HCT116 (cell line): Measurements from ENCODE around the gene LSM10. TPM values are rescaled to one million over a fixed set of nuclear protein-coding genes. Genes with fewer than 3 reads are reported as not detected.

Source experiments
- ATAC-seq: fragments of 200-7000 bp; cut with Tn5 transposase; 2 replicates; pipeline ENCODE4 v1.9.1; 2020; ENCODE audit warnings: mild to moderate bottlenecking, moderate library complexity
- BruUV-seq: library from RNA; stranded (reverse); fragments of 400-500 nt; replicated peaks from 2 replicates; lab custom pipeline; 2021; lab: Mats Ljungman, UMichigan
- CTCF ChIA-PET: fragments of 300-600 bp; sonication (Branson Sonifier 250); formaldehyde crosslinking; loops from one replicate; lab custom pipeline; 2021; ENCODE audit warnings: antibody characterized with exemption; lab: Charles Lee
- POLR2A ChIA-PET: fragments of 300-600, 350-600 bp; sonication (Branson Sonifier 250); formaldehyde crosslinking; loops from one replicate; lab custom pipeline; 2021; ENCODE audit warnings: antibody characterized with exemption; lab: Charles Lee
- RAD21 ChIA-PET, 2 experiments: fragments of 300-600 bp; sonication (Branson Sonifier 250); formaldehyde crosslinking; loops; one replicate each; lab custom pipeline; 2023; ENCODE audit warnings: low total read pairs in 2 of 2; ENCODE audit not compliant: uncharacterized antibody in 2 of 2, unreplicated experiment in 2 of 2, low non-redundant PET in 1 of 2; lab: Charles Lee
- DNase-seq: peaks from one replicate; pipeline ENCODE4 v3.0.0-alpha.2; 2010; ENCODE audit warnings: low read depth, low spot score
- H2AFZ ChIP-seq: fragments of 200-600 bp; shearing (Covaris generic), sonication (generic); 2 replicates; pipeline ENCODE4 v1.6.1; 2017; ENCODE audit warnings: low read depth, mixed run types, mixed read lengths, antibody characterized with exemption, low read length; ENCODE audit not compliant: poor library complexity, severe bottlenecking
- H3K27ac ChIP-seq: 2 replicates; pipeline ENCODE4 v1.5.1; 2012; ENCODE audit warnings: low read depth, low read length
- H3K27me3 ChIP-seq: fragments of 200-600 bp; sonication (generic); 2 replicates; pipeline ENCODE4 v1.6.1; 2016; ENCODE audit warnings: mixed run types, low read length, mixed read lengths; ENCODE audit not compliant: insufficient read depth
- H3K36me3 ChIP-seq, 2 experiments: fragments of 200-500 bp in 1 of 2; fragments of 200-600 bp in 1 of 2; sonication (Bioruptor generic) in 1 of 2; sonication (generic) in 1 of 2; 2 replicates each; pipeline versions ENCODE4 v1.5.1 to v1.6.1; 2014 to 2016; ENCODE audit warnings: low read length in 2 of 2, inconsistent platforms in 1 of 2, mixed read lengths in 1 of 2, mixed run types in 1 of 2; ENCODE audit not compliant: insufficient read depth in 2 of 2, control insufficient read depth in 1 of 2
- H3K4me1 ChIP-seq, 2 experiments: fragments of 200-600 bp in 1 of 2; sonication (generic) in 1 of 2; 2 replicates each; pipeline versions ENCODE4 v1.5.1 to v1.6.1; 2012 to 2017; ENCODE audit warnings: low read length in 2 of 2, inconsistent platforms in 1 of 2, mild to moderate bottlenecking in 1 of 2, mixed read lengths in 1 of 2, mixed run types in 1 of 2, moderate library complexity in 1 of 2; ENCODE audit not compliant: insufficient read depth in 2 of 2, control insufficient read depth in 1 of 2
- H3K4me2 ChIP-seq: fragments of 200-600 bp; sonication (generic); 2 replicates; pipeline ENCODE4 v1.6.1; 2017; ENCODE audit warnings: mixed run types, low read length, mixed read lengths
- H3K4me3 ChIP-seq, 2 experiments: fragments of 200-600 bp in 1 of 2; sonication (generic) in 1 of 2; replicated peaks in 1 of 2; 2 replicates each; pipeline ENCODE4 v1.5.1; 2011 to 2016; ENCODE audit warnings: low read length in 2 of 2, control low read depth in 1 of 2, low read depth in 1 of 2, mild to moderate bottlenecking in 1 of 2, mixed read lengths in 1 of 2, mixed run types in 1 of 2
- H3K79me2 ChIP-seq: fragments of 200-600 bp; sonication (generic); 2 replicates; pipeline ENCODE4 v1.6.1; 2017; ENCODE audit warnings: mild to moderate bottlenecking, mixed run types, low read length, moderate library complexity, mixed read lengths; ENCODE audit not compliant: insufficient read depth
- H3K9ac ChIP-seq: fragments of 200-600 bp; sonication (generic); 2 replicates; pipeline ENCODE4 v1.6.1; 2016; ENCODE audit warnings: low read length, mixed read lengths
- H3K9me2 ChIP-seq: fragments of 200-600 bp; sonication (generic), shearing (Covaris generic); 2 replicates; pipeline ENCODE4 v1.6.1; 2017; ENCODE audit warnings: mixed run types, mild to moderate bottlenecking, moderate library complexity; ENCODE audit not compliant: insufficient read depth
- H3K9me3 ChIP-seq, 2 experiments: fragments of 200-500 bp in 1 of 2; fragments of 200-600 bp in 1 of 2; sonication (Bioruptor generic) in 1 of 2; sonication (generic) in 1 of 2; 2 replicates each; pipeline ENCODE4 v1.6.1; 2014 to 2017; ENCODE audit warnings: low read length in 2 of 2, mixed read lengths in 2 of 2, inconsistent platforms in 1 of 2, low read depth in 1 of 2, mild to moderate bottlenecking in 1 of 2, mixed run types in 1 of 2, moderate library complexity in 1 of 2; ENCODE audit not compliant: control insufficient read depth in 1 of 2, insufficient read depth in 1 of 2
- H4K20me1 ChIP-seq: fragments of 200-600 bp; sonication (generic), shearing (Covaris generic); 2 replicates; pipeline ENCODE4 v1.6.1; 2017; ENCODE audit warnings: mixed run types, mild to moderate bottlenecking, moderate library complexity; ENCODE audit not compliant: insufficient read depth
- CBX3 ChIP-seq: IDR thresholded peaks from 2 replicates; pipeline ENCODE4 v1.6.1; 2012; ENCODE audit warnings: low read depth
- EGR1 ChIP-seq: IDR thresholded peaks from 2 replicates; pipeline ENCODE4 v1.6.1; 2012; ENCODE audit warnings: low read depth
- ELF1 ChIP-seq: IDR thresholded peaks from 2 replicates; pipeline ENCODE4 v1.6.1; 2012; ENCODE audit warnings: low read depth, borderline replicate concordance
- EZH2phosphoT487 ChIP-seq: fragments of 200-600 bp; IDR thresholded peaks from 2 replicates; pipeline ENCODE4 v1.6.1; 2018; ENCODE audit warnings: antibody characterized with exemption, borderline replicate concordance
- JUND ChIP-seq: IDR thresholded peaks from 2 replicates; pipeline ENCODE4 v1.6.1; 2012
- MAX ChIP-seq: IDR thresholded peaks from 2 replicates; pipeline ENCODE4 v1.6.1; 2012
- RAD21 ChIP-seq: IDR thresholded peaks from 2 replicates; pipeline ENCODE4 v1.6.1; 2012; ENCODE audit warnings: low read depth, mild to moderate bottlenecking
- REST ChIP-seq: IDR thresholded peaks from 2 replicates; pipeline ENCODE4 v1.6.1; 2012; ENCODE audit warnings: low read depth
- SP1 ChIP-seq: IDR thresholded peaks from 2 replicates; pipeline ENCODE4 v1.6.1; 2012; ENCODE audit warnings: low read depth
- SRF ChIP-seq: IDR thresholded peaks from 2 replicates; pipeline ENCODE4 v1.6.1; 2012; ENCODE audit warnings: low read depth
- TCF7L2 ChIP-seq: IDR thresholded peaks from 2 replicates; pipeline ENCODE4 v1.7.0; 2011; ENCODE audit warnings: borderline replicate concordance, inconsistent platforms; ENCODE audit not compliant: insufficient read depth, insufficient read length; ENCODE audit errors: extremely low read depth
- YY1 ChIP-seq: IDR thresholded peaks from 2 replicates; pipeline ENCODE4 v1.6.1; 2011; ENCODE audit warnings: low read length, low read depth, moderate library complexity, mild to moderate bottlenecking; ENCODE audit not compliant: insufficient replicate concordance; ENCODE audit errors: extremely low read depth
- ZFX ChIP-seq: fragments of 450-650 bp; IDR thresholded peaks from 2 replicates; pipeline ENCODE4 v1.6.1; 2017
- intact Hi-C: fragments of 100-400 bp; cut with micrococcal nuclease; formaldehyde crosslinking; loops from 2 replicates; pipeline ENCODE4 v1.10.0; 2022
- total RNA-seq: library from RNA; stranded (reverse); gene quantifications from one replicate; pipeline ENCODE4 v1.2.1, GENCODE V29; 2021; ENCODE audit not compliant: unreplicated experiment
- TF ChIP-seq, protein P1 (sequence below): IDR thresholded peaks from 2 replicates; pipeline ENCODE4 v1.6.1; 2012
- TF ChIP-seq, protein P2 (sequence below), 3 experiments: fragments of 200-600 bp in 1 of 3; sonication (generic) in 1 of 3; IDR thresholded peaks in 2 of 3; conservative IDR thresholded peaks in 1 of 3; 2 replicates each; pipeline ENCODE4 v1.5.1; 2012 to 2017; ENCODE audit warnings: low read depth in 2 of 3, low read length in 2 of 3, antibody characterized with exemption in 1 of 3, borderline replicate concordance in 1 of 3, control low read depth in 1 of 3, mild to moderate bottlenecking in 1 of 3, mixed read lengths in 1 of 3, mixed run types in 1 of 3, moderate library complexity in 1 of 3; ENCODE audit not compliant: insufficient read depth in 1 of 3

The LSM10 gene
- total RNA-seq, 1 experiment from 2014 or later, result 49.5 TPM

DNA sequence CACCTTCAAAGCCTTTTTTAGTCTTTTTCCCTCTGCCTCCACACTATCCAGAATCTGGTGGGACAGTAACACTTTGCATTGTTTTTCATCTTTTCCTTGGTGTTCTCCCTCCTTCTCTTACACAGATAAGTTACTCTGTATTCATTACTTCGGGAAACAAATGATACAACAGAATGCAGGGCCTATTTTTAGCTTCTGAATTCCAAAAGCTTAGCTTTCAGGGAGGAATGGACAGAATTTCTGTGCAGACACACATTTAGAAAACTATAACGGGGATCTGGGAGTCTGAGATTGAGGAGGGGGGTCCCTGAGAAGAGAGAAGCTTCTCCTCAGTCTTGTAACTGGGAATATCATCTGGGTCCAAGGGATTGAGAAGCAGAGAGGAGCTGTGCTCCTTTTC, 8.4 kb downstream of the LSM10 start:
- peaks cover 15% of the 10 kb centered on the region for H3K79me2 ChIP-seq
- no peaks in the 10 kb centered on the region for H3K9me3 ChIP-seq
- no TSS peak for BruUV-seq
- no peak overlapping the region for H3K9ac ChIP-seq
- POLR2A ChIA-PET, result interaction anchor here (0.8 to 5.5 kb wide), 4 partner anchors 11 to 229 kb away, joined by 3 to 219 read pairs (median 3); partner anchors contain the start of gene LSM10
- RAD21 ChIA-PET, result no interaction called here
- H3K9me2 ChIP-seq, result no peaks in the 10 kb centered on the region
- intact Hi-C loops, result loop anchor here (10.0 kb wide), 1 partner anchor 234 kb away; the partner anchor contains the start of gene MAP7D1
- H2AFZ ChIP-seq, result no peak overlapping the region
- H3K27me3 ChIP-seq, result no peaks in the 10 kb centered on the region
- no peak overlapping the region for H3K27ac ChIP-seq
- CTCF ChIA-PET, result interaction anchor here (1.5 kb wide), 1 partner anchor 11 kb away, joined by 3 read pairs; no protein-coding TSS in a partner anchor
- peaks cover 14 to 28% of the 10 kb centered on the region in 2 experiments; a peak in 3 of 4 replicates for H3K36me3 ChIP-seq
- H3K4me1 ChIP-seq, result peaks cover 15 to 30% of the 10 kb centered on the region in 2 experiments
- DNase-seq (no peak), ATAC-seq (no peak)
- H4K20me1 ChIP-seq, result no peaks in the 10 kb centered on the region
- no peak overlapping the region for H3K4me3 ChIP-seq
- H3K4me2 ChIP-seq, result no peak overlapping the region
- TF ChIP-seq, protein P1, sequence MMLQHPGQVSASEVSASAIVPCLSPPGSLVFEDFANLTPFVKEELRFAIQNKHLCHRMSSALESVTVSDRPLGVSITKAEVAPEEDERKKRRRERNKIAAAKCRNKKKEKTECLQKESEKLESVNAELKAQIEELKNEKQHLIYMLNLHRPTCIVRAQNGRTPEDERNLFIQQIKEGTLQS, result no peak
- no peak for TF ChIP-seq SP1
- TF ChIP-seq MAX, result no peak
- no peak for TF ChIP-seq TCF7L2
- TF ChIP-seq ELF1, result no peak
- TF ChIP-seq ZFX, result no peak
- no peak for TF ChIP-seq REST
- no peak for TF ChIP-seq RAD21
- TF ChIP-seq, protein P2, sequence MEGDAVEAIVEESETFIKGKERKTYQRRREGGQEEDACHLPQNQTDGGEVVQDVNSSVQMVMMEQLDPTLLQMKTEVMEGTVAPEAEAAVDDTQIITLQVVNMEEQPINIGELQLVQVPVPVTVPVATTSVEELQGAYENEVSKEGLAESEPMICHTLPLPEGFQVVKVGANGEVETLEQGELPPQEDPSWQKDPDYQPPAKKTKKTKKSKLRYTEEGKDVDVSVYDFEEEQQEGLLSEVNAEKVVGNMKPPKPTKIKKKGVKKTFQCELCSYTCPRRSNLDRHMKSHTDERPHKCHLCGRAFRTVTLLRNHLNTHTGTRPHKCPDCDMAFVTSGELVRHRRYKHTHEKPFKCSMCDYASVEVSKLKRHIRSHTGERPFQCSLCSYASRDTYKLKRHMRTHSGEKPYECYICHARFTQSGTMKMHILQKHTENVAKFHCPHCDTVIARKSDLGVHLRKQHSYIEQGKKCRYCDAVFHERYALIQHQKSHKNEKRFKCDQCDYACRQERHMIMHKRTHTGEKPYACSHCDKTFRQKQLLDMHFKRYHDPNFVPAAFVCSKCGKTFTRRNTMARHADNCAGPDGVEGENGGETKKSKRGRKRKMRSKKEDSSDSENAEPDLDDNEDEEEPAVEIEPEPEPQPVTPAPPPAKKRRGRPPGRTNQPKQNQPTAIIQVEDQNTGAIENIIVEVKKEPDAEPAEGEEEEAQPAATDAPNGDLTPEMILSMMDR (IDR thresholded peaks at IDR 0.05 in 2 of 3, conservative IDR thresholded peaks at IDR 0.05 in 1 of 3; ENCODE audit: borderline replicate concordance in 1 of 3, insufficient read depth in 1 of 3, low read depth in 2 of 3, low read length in 2 of 3), result no peak
- no peak for TF ChIP-seq CBX3
- no peak for TF ChIP-seq SRF
- TF ChIP-seq EGR1, result no peak
- no peak for TF ChIP-seq EZH2phosphoT487
- TF ChIP-seq YY1, result no peak
- no peak for TF ChIP-seq JUND
